Erythroblast (primary cell): ENCODE measurements around the gene ZNF407.

ENCODE experiments used
- GATA1 ChIP-seq: IDR thresholded peaks from 2 replicates; pipeline ENCODE4 v1.6.1; 2011; ENCODE audit warnings: low read depth, mild to moderate bottlenecking, control low read depth, low read length, moderate library complexity
- POLR2A ChIP-seq: IDR thresholded peaks from 2 replicates; pipeline ENCODE4 v1.6.1; 2011; ENCODE audit warnings: mild to moderate bottlenecking, low read length

DNA sequence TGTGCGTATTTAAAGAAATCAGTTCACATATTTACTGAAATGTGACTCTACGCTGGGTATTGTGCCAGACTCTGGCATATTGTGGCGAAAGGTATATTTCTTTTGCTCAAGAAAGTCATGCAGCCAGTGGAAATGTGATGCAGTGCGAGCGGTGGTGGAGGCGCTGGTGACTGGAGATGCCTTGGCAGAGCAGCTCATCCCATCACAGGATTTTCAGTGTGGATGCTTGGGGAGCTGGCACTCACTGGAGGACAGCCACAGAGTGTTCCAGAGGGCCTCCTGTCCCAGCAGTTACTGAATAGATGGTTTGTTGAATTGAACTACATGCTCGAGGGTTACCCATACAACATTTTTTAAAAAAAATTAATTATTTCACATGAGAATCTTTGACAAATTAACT lies 117.6 kb downstream of the ZNF407 start:
- TF ChIP-seq POLR2A (no peak), GATA1 (no peak)
